Measurements from ENCODE around the gene TMEM151B.

TMEM151B gene

GRCh38 chr6:44298864-44299263, 28.6 kb downstream of the TMEM151B start:
- H3K4me3 ChIP-seq (ENCODE audit: low read length): no peak overlapping the region
- no peak for DNase-seq (ENCODE audit: low read depth)
- TF ChIP-seq CTCF (conservative IDR thresholded peaks at IDR 0.05; ENCODE audit: low read length): no peak

GRCh38 chr6:44300292-44300823, 30.1 kb downstream of the TMEM151B start:
- no peak for DNase-seq (ENCODE audit: low read depth)
- no peak overlapping the region for H3K4me3 ChIP-seq (ENCODE audit: low read length)
- TF ChIP-seq CTCF (conservative IDR thresholded peaks at IDR 0.05; ENCODE audit: low read length): no peak

- H3K4me3 ChIP-seq (ENCODE audit: low read length): no peak overlapping the region
- TF ChIP-seq CTCF (conservative IDR thresholded peaks at IDR 0.05; ENCODE audit: low read length): no peak
- no peak for DNase-seq (ENCODE audit: low read depth)
These were observed 30.9 kb downstream of the TMEM151B start for GRCh38 chr6:44301106-44301505.

GRCh38 chr6:44301782-44302564, 31.7 kb downstream of the TMEM151B start:
- no peak for TF ChIP-seq CTCF (conservative IDR thresholded peaks at IDR 0.05; ENCODE audit: low read length)
- DNase-seq (ENCODE audit: low read depth): no peak
- no peak overlapping the region for H3K4me3 ChIP-seq (ENCODE audit: low read length)

- H3K4me3 ChIP-seq (ENCODE audit: low read length): no peak overlapping the region
- DNase-seq (ENCODE audit: low read depth): no peak
- no peak for TF ChIP-seq CTCF (conservative IDR thresholded peaks at IDR 0.05; ENCODE audit: low read length)
These were observed 32.6 kb downstream of the TMEM151B start for GRCh38 chr6:44302856-44303255.

GRCh38 chr6:44303842-44304241, 33.6 kb downstream of the TMEM151B start:
- no peak for TF ChIP-seq CTCF (conservative IDR thresholded peaks at IDR 0.05; ENCODE audit: low read length)
- DNase-seq (ENCODE audit: low read depth): no peak
- H3K4me3 ChIP-seq (ENCODE audit: low read length): no peak overlapping the region
